HG02970 (cell line): ENCODE results near the gene SLC39A11.
"Not testable (repeated sequence)": the region's sequence is repeated elsewhere in the genome, so short reads cannot be mapped to it uniquely, and the experiment has no call there.

ENCODE experiments used
- ATAC-seq: cut with Tn5 transposase; IDR thresholded peaks from one replicate; pipeline ENCODE4 v1.9.1; 2021; ENCODE audit warnings: mild to moderate bottlenecking, moderate library complexity, moderate number of reproducible peaks; ENCODE audit not compliant: unreplicated experiment, low FRiP score

Gene SLC39A11

GRCh38 chr17:72772331-72772821, 320.1 kb downstream of the SLC39A11 start:
- ATAC-seq: no peak

GRCh38 chr17:72771734-72772133, 320.8 kb downstream of the SLC39A11 start:
- ATAC-seq: no peak

- ATAC-seq: no peak
Measured at GRCh38 chr17:72766761-72767356, 325.6 kb downstream of the SLC39A11 start.

GRCh38 chr17:72765368-72766153, 326.9 kb downstream of the SLC39A11 start:
- ATAC-seq: no peak

- ATAC-seq: no peak
Measured at GRCh38 chr17:72764632-72765041, 327.9 kb downstream of the SLC39A11 start.

- ATAC-seq: no peak
Measured at GRCh38 chr17:72763981-72764380, 328.5 kb downstream of the SLC39A11 start.

- ATAC-seq: not testable (repeated sequence)
Measured at GRCh38 chr17:72761893-72762575, 330.5 kb downstream of the SLC39A11 start.

GRCh38 chr17:72761431-72761830, 331.1 kb downstream of the SLC39A11 start:
- no peak for ATAC-seq

- ATAC-seq: no peak
Measured at GRCh38 chr17:72760368-72760767, 332.1 kb downstream of the SLC39A11 start.

- no peak for ATAC-seq
Measured at GRCh38 chr17:72759301-72759700, 333.2 kb downstream of the SLC39A11 start.

GRCh38 chr17:72756256-72756655, 336.2 kb downstream of the SLC39A11 start:
- ATAC-seq: no peak

GRCh38 chr17:72754513-72754912, 338.0 kb downstream of the SLC39A11 start:
- no peak for ATAC-seq

- ATAC-seq: no peak
Measured at GRCh38 chr17:72751746-72752145, 340.7 kb downstream of the SLC39A11 start.

GRCh38 chr17:72749119-72749572, 343.3 kb downstream of the SLC39A11 start:
- no peak for ATAC-seq

GRCh38 chr17:72747501-72747900, 345.0 kb downstream of the SLC39A11 start:
- no peak for ATAC-seq

GRCh38 chr17:72745241-72745640, 347.2 kb downstream of the SLC39A11 start:
- no peak for ATAC-seq

- ATAC-seq: no peak
Measured at GRCh38 chr17:72743037-72743467, 349.4 kb downstream of the SLC39A11 start.

GRCh38 chr17:72737151-72737690, 355.3 kb downstream of the SLC39A11 start:
- ATAC-seq: no peak

- ATAC-seq: no peak
Measured at GRCh38 chr17:72735592-72735991, 356.9 kb downstream of the SLC39A11 start.

- no peak for ATAC-seq
Measured at GRCh38 chr17:72735048-72735447, 357.4 kb downstream of the SLC39A11 start.

GRCh38 chr17:72734613-72735012, 357.9 kb downstream of the SLC39A11 start:
- no peak for ATAC-seq
